GM12891 (cell line): Measurements from ENCODE around the gene PLEKHG2.

Experiments used
- POLR2A ChIP-seq: IDR thresholded peaks from 2 replicates; pipeline ENCODE4 v1.6.1; 2011; ENCODE audit warnings: low read depth, low read length, control low read depth
- POLR2AphosphoS5 ChIP-seq: IDR thresholded peaks from 2 replicates; pipeline ENCODE4 v1.6.1; 2011; ENCODE audit warnings: low read depth, low read length, control low read depth

- no peak for TF ChIP-seq POLR2A
- no peak for TF ChIP-seq POLR2AphosphoS5
These were observed 13.7 kb downstream of the PLEKHG2 start for GRCh38 chr19:39426170-39426569.
